ENCODE measurements around the gene MCHR2.

The MCHR2 gene

DNA sequence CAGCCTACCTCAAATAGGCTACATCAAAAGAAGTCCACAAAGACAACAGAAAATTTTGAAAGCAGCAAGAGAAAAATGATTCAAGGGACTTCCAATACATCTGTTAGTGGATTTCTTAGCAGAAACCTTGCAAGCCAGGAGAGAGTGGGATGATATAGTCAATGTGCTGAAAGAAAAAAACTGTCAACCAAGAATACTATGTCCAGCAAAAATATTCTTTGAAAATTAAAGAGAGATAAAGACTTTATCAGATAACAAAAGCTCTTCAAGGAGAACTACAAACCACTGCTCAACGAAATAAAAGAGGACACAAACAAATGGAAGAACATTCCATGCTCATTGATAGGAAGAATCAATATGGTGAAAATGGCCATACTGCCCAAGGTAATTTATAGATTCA, 34.0 kb downstream of the MCHR2 start:
- H3K4me3 ChIP-seq (ENCODE audit: low read depth, low read length) = no peak overlapping the region
- TF ChIP-seq, protein P1, sequence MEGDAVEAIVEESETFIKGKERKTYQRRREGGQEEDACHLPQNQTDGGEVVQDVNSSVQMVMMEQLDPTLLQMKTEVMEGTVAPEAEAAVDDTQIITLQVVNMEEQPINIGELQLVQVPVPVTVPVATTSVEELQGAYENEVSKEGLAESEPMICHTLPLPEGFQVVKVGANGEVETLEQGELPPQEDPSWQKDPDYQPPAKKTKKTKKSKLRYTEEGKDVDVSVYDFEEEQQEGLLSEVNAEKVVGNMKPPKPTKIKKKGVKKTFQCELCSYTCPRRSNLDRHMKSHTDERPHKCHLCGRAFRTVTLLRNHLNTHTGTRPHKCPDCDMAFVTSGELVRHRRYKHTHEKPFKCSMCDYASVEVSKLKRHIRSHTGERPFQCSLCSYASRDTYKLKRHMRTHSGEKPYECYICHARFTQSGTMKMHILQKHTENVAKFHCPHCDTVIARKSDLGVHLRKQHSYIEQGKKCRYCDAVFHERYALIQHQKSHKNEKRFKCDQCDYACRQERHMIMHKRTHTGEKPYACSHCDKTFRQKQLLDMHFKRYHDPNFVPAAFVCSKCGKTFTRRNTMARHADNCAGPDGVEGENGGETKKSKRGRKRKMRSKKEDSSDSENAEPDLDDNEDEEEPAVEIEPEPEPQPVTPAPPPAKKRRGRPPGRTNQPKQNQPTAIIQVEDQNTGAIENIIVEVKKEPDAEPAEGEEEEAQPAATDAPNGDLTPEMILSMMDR (IDR thresholded peaks at IDR 0.05; ENCODE audit: low read depth, low read length) = no peak

DNA sequence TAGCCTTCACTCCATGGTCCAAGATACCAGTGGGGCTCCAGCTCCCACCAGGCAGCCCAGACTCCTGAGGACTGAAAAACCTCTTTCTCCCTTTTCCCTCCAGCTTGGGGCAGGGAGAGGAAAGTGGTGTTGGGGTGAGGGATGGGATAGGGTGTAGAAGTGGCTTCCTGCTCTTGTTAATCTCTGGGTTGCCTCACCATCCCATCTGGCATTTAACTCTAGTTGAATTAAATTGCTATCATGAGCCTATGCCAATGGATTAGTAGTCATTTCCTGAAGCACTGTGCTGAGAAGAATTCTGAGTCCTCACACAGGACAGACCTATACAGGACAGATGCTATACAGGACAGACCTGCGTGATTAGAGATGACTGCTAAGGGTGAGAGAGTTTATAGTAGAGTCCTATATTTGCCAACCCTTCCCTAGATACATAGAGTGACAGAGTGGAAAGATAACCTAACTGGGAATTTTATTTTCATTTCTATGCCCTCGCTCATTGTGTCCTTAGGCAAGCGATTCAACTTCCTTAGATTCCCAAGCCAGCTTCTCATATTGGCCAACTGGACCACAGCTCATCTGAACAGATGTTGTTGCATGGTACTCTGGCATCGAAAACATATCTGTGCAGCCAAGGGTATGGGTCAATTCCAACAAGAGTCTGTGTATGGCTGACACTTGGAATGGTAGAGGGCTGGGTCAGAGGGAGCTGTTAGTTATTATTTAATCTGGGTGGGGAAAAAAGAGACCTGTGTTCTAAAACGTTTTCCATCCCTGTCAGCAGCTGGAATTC, 42.8 kb downstream of the MCHR2 start:
- no peak overlapping the region for H3K4me3 ChIP-seq (ENCODE audit: low read depth, low read length)
- TF ChIP-seq, protein P1 (IDR thresholded peaks at IDR 0.05; ENCODE audit: low read depth, low read length) = no peak

DNA sequence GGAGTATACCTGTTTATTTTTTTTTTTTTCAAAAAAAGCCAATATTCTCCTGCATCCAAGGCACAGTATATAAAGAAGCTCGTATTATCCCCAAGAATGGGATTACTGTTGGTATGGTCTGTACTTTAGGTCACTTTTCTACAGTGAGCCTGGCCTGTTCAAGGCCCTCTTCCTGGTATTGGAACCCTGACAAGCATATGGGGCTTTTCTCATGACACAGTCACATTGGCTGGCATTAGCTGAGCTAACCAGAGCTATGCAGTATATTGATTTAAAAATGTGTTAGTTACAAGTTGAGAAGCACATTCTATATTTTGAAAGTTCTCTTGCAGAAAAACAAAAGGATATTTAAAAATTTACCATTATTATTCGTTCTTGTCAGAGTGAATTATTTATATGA, 48.0 kb downstream of the MCHR2 start:
- TF ChIP-seq, protein P1 (IDR thresholded peaks at IDR 0.05; ENCODE audit: low read depth, low read length) = no peak

DNA sequence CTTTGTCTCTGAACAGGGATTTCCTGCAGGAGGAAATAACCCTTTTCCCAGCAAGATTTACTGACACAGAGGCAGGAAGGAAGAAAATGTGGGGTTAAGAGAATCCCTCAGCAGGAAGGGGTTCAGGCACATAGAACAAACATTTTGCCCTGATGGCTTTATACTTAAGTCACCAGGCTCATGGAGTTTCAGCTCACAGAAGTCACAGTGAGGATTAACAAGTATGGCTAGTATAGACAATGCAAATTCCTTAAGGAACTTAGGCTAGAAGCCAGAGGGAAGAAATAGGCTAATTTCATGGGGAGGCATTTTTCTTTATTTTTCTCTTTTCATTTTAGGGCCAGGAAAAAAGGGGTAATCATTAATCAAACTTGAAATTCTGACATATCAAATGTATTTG, 50.2 kb downstream of the MCHR2 start:
- H3K4me3 ChIP-seq (ENCODE audit: low read depth, low read length) = no peak overlapping the region
- TF ChIP-seq, protein P1 (IDR thresholded peaks at IDR 0.05; ENCODE audit: low read depth, low read length) = no peak

More for the DNA sequence above, 48.0 kb downstream of the MCHR2 start:
- H3K4me3 ChIP-seq (ENCODE audit: low read depth, low read length) = no peak overlapping the region

DNA sequence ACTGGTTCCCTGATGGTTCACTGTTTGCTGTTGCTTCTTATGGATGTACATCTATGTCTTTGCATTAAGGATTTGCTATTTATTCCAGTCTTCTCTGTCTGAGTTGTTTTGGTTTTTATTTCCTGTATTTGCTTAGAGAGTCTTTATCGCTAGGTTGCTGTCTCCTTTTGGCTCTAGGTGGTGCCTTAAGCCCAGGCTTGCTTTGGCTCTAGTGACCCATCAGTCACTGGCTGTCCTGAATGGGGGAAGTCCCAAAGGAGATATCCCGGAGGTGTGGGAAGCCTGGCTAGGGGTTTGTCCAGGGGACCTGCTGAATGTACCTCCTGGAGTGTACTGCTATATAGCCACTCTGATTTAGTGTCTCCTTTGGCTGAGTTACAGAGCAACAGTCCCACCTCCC, 53.4 kb downstream of the MCHR2 start:
- no peak overlapping the region for H3K4me3 ChIP-seq (ENCODE audit: low read depth, low read length)
- TF ChIP-seq, protein P1 (IDR thresholded peaks at IDR 0.05; ENCODE audit: low read depth, low read length) = no peak

DNA sequence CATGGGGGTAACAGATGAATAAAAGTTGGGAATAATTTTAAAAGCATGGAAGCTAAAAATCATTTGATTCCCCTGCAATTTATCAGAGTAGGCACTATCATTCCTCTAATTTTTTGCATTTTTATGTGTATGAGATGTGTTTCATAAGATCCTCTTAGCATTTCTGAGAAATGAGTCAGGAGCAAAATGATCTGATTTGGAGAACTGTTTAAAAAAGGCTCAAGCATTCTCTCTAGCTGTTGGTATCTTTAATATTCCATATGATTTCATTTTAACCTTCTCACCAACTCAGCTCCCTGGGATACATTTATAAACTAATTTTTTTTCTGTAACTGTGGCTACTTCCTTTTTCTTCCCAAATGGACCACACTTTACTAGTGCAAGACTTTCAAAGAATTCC, 60.9 kb downstream of the MCHR2 start:
- H3K4me3 ChIP-seq (ENCODE audit: low read depth, low read length) = no peak overlapping the region
- TF ChIP-seq, protein P1 (IDR thresholded peaks at IDR 0.05; ENCODE audit: low read depth, low read length) = no peak

DNA sequence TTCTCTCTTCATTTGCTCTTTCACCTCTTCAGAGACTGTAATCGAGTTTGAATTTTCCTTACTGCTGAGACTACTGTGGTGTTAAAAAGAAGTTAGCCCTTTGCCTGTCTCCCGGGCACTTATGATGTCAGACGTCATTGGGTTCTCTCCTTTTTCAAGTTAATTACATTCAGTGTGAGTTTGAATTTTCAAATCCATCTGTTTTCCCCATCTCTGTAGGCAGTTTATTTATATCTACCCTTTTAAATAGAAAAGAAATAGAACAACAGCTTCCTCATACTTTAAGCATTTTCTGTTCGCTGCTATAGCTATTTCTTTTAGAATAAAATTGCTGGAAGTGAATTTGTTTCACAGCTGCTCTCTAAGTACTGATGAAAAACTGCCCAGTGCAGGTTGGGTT, 81.4 kb downstream of the MCHR2 start:
- TF ChIP-seq, protein P1 (IDR thresholded peaks at IDR 0.05; ENCODE audit: low read depth, low read length) = no peak
- no peak overlapping the region for H3K4me3 ChIP-seq (ENCODE audit: low read depth, low read length)
